ENCODE data around the gene SPSB1.
"Not testable (repeated sequence)": the region's sequence is repeated elsewhere in the genome, so short reads cannot be mapped to it uniquely, and the experiment has no call there.

Gene SPSB1

DNA sequence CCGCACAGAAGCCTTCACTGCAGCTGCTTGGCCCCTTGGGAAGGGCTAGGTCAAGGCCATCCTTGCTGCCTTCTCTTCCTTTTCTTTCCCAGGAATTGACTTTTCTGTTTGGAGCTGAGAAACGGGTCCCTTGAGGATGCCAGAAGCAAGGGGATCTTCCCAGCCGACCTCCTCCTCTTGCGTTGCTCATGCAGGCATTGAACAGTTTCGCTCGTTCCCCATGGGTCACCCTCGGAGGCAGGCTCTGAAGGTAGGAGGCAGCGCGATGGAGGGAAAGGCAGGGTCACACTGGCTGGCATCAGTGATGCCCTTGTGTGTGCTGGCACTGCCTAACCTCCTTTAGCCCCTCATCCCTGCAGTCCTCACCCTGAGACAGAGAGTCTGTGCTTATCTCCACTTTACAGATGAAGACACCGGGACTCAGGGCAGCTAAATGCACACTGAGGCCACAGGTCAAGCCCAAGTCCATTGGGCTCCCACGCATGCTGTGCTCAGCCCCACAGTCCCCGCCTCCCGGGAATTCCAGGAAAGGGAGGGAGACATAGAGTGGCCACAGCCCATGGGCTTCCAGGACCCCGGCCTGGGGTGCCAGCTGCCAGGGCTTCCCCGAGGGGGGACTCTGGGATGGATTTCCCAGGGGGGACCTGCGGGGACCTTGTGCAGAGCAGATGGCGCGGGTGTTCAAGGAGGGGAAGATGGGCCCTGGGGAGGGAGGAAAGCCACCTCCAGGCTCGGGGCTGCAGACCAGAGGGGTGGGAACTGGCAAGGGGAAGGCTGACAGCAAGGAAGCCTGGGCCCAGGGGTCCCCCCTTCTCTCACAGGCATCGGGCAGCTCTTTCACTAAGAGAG is 90.2 kb downstream of the SPSB1 start (continued):
- TF ChIP-seq PPARA (CRISPR knock-in tag; IDR thresholded peaks at IDR 0.05; ENCODE audit: borderline replicate concordance): no peak

GRCh38 chr1:9384128-9384527 is 91.4 kb downstream of the SPSB1 start:
- TF ChIP-seq ISL1 (CRISPR knock-in tag; IDR thresholded peaks at IDR 0.05): no peak
- TF ChIP-seq CREB5 (CRISPR knock-in tag; IDR thresholded peaks at IDR 0.05; ENCODE audit: low read depth): no peak
- no peak for TF ChIP-seq CSRNP3 (CRISPR knock-in tag; IDR thresholded peaks at IDR 0.05)
- no peak for TF ChIP-seq ZNF565 (CRISPR knock-in tag; conservative IDR thresholded peaks at IDR 0.05; ENCODE audit: low read depth)
- no peak for TF ChIP-seq ZFP3 (CRISPR knock-in tag; IDR thresholded peaks at IDR 0.05)
- TF ChIP-seq, protein P1, sequence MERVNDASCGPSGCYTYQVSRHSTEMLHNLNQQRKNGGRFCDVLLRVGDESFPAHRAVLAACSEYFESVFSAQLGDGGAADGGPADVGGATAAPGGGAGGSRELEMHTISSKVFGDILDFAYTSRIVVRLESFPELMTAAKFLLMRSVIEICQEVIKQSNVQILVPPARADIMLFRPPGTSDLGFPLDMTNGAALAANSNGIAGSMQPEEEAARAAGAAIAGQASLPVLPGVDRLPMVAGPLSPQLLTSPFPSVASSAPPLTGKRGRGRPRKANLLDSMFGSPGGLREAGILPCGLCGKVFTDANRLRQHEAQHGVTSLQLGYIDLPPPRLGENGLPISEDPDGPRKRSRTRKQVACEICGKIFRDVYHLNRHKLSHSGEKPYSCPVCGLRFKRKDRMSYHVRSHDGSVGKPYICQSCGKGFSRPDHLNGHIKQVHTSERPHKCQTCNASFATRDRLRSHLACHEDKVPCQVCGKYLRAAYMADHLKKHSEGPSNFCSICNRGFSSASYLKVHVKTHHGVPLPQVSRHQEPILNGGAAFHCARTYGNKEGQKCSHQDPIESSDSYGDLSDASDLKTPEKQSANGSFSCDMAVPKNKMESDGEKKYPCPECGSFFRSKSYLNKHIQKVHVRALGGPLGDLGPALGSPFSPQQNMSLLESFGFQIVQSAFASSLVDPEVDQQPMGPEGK (CRISPR knock-in tag; IDR thresholded peaks at IDR 0.05; ENCODE audit: borderline replicate concordance): no peak
- no peak for TF ChIP-seq GLIS3 (CRISPR knock-in tag; IDR thresholded peaks at IDR 0.05)
- TF ChIP-seq OSR1 (CRISPR knock-in tag; IDR thresholded peaks at IDR 0.05): no peak
- TF ChIP-seq ARNTL (CRISPR knock-in tag; IDR thresholded peaks at IDR 0.05; ENCODE audit: borderline replicate concordance, low read depth): no peak
- TF ChIP-seq TSHZ2 (CRISPR knock-in tag; IDR thresholded peaks at IDR 0.05): no peak
- no peak for TF ChIP-seq RARB (CRISPR knock-in tag; IDR thresholded peaks at IDR 0.05)
- TF ChIP-seq TCF4 (CRISPR knock-in tag; IDR thresholded peaks at IDR 0.05; ENCODE audit: borderline replicate concordance): no peak
- no peak for TF ChIP-seq TOX (CRISPR knock-in tag; IDR thresholded peaks at IDR 0.05; ENCODE audit: borderline replicate concordance)
- no peak for TF ChIP-seq SNAI2 (CRISPR knock-in tag; IDR thresholded peaks at IDR 0.05)
- no peak for TF ChIP-seq CSDC2 (CRISPR knock-in tag; IDR thresholded peaks at IDR 0.05)
- no peak for TF ChIP-seq ZFP30 (CRISPR knock-in tag; IDR thresholded peaks at IDR 0.05)
- no peak for TF ChIP-seq ZNF70 (CRISPR knock-in tag; IDR thresholded peaks at IDR 0.05)
- no peak for ATAC-seq

- TF ChIP-seq TSHZ2 (CRISPR knock-in tag; IDR thresholded peaks at IDR 0.05) (no peak), ARNTL (CRISPR knock-in tag; IDR thresholded peaks at IDR 0.05; ENCODE audit: borderline replicate concordance, low read depth) (no peak), TOX (CRISPR knock-in tag; IDR thresholded peaks at IDR 0.05; ENCODE audit: borderline replicate concordance) (no peak), ZNF70 (CRISPR knock-in tag; IDR thresholded peaks at IDR 0.05) (no peak)
- TF ChIP-seq, protein P1 (CRISPR knock-in tag; IDR thresholded peaks at IDR 0.05; ENCODE audit: borderline replicate concordance): no peak
- TF ChIP-seq, protein P2, sequence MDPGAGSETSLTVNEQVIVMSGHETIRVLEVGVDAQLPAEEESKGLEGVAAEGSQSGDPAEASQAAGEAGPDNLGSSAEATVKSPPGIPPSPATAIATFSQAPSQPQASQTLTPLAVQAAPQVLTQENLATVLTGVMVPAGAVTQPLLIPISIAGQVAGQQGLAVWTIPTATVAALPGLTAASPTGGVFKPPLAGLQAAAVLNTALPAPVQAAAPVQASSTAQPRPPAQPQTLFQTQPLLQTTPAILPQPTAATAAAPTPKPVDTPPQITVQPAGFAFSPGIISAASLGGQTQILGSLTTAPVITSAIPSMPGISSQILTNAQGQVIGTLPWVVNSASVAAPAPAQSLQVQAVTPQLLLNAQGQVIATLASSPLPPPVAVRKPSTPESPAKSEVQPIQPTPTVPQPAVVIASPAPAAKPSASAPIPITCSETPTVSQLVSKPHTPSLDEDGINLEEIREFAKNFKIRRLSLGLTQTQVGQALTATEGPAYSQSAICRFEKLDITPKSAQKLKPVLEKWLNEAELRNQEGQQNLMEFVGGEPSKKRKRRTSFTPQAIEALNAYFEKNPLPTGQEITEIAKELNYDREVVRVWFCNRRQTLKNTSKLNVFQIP (CRISPR knock-in tag; IDR thresholded peaks at IDR 0.05; ENCODE audit: borderline replicate concordance, low read depth): no peak
- ATAC-seq: peak; percentile 57
Observed at GRCh38 chr1:9384751-9385245, 92.1 kb downstream of the SPSB1 start.

DNA sequence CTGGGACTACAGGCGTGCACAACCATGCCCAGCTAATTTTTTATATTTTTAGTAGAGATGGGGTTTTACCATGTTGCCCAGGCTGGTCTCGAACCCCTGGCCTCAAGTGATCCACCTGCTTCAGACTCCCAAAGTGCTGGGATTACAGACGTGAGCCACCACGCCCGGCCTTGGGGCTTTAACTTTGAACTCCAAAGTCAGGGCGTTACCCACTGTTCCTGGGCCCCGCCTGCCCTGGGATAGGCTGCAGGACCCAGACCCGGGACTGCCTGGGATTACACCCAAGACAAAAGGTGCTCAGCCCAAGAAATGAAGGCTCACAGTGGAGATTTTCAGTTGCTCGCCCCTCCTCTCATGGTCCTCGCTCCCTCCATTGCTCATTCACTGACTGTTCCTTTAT is 92.7 kb downstream of the SPSB1 start:
- ATAC-seq: not testable (repeated sequence)
